Measurements from ENCODE around the gene CD14.

CD14 gene

GRCh38 chr5:140588311-140589070 lies 44.5 kb downstream of the CD14 start:
- no peak for TF ChIP-seq GATA3 (IDR thresholded peaks at IDR 0.05; ENCODE audit: low read depth, low read length)
- TF ChIP-seq GATA2 (IDR thresholded peaks at IDR 0.05; ENCODE audit: low read depth, low read length): no peak

- no peak for TF ChIP-seq GATA2 (IDR thresholded peaks at IDR 0.05; ENCODE audit: low read depth, low read length)
- no peak for TF ChIP-seq GATA3 (IDR thresholded peaks at IDR 0.05; ENCODE audit: low read depth, low read length)
These were observed 45.5 kb downstream of the CD14 start for GRCh38 chr5:140587495-140587894.
